Astrocyte (in vitro differentiated cells and primary cell): Measurements from ENCODE around the gene RBP5. TPM values are rescaled to one million over a fixed set of nuclear protein-coding genes. Genes with fewer than 3 reads are reported as not detected.

ENCODE experiments used
- DNase-seq: peaks from one replicate; pipeline ENCODE4 v3.0.0-alpha.2; 2010; ENCODE audit warnings: low read depth
- FAIRE-seq: peaks from 2 replicates; lab custom pipeline; 2011; peaks lifted over from hg19 to GRCh38; lab: Jason Lieb, UNC
- H2AFZ ChIP-seq: 2 replicates; pipeline ENCODE4 v1.6.0; 2012; ENCODE audit warnings: low read depth, low read length, inconsistent platforms
- H3K27ac ChIP-seq: 2 replicates; pipeline ENCODE4 v1.5.1; 2011; ENCODE audit warnings: low read depth, low read length, inconsistent platforms
- H3K27me3 ChIP-seq: 2 replicates; pipeline ENCODE4 v1.6.0; 2011; ENCODE audit warnings: low read length, inconsistent platforms; ENCODE audit not compliant: insufficient read depth
- H3K36me3 ChIP-seq: 2 replicates; pipeline ENCODE4 v1.5.1; 2011; ENCODE audit warnings: low read length, inconsistent platforms; ENCODE audit not compliant: insufficient read depth
- H3K4me1 ChIP-seq: 2 replicates; pipeline ENCODE4 v1.5.1; 2011; ENCODE audit warnings: low read length, inconsistent platforms; ENCODE audit not compliant: insufficient read depth
- H3K4me2 ChIP-seq: 2 replicates; pipeline ENCODE4 v1.6.0; 2012; ENCODE audit warnings: low read length, inconsistent platforms
- H3K4me3 ChIP-seq: 2 replicates; pipeline ENCODE4 v1.5.1; 2011; ENCODE audit warnings: low read depth, mild to moderate bottlenecking, low read length, inconsistent platforms; ENCODE audit not compliant: insufficient read depth
- H3K79me2 ChIP-seq: 2 replicates; pipeline ENCODE4 v1.6.0; 2012; ENCODE audit warnings: mild to moderate bottlenecking, low read length, inconsistent platforms; ENCODE audit not compliant: insufficient read depth
- H3K9ac ChIP-seq: 2 replicates; pipeline ENCODE4 v1.6.0; 2012; ENCODE audit warnings: mild to moderate bottlenecking, low read length, inconsistent platforms
- H3K9me3 ChIP-seq: 2 replicates; pipeline ENCODE4 v1.5.1; 2012; ENCODE audit warnings: low read depth, mild to moderate bottlenecking, low read length, inconsistent platforms; ENCODE audit not compliant: insufficient read depth
- H4K20me1 ChIP-seq: 2 replicates; pipeline ENCODE4 v1.6.0; 2012; ENCODE audit warnings: low read length, inconsistent platforms; ENCODE audit not compliant: insufficient read depth
- H3K27ac Mint-ChIP-seq: one replicate; pipeline ENCODE4 v1.8.0; 2021; ENCODE audit warnings: mild to moderate bottlenecking, mixed read lengths; ENCODE audit not compliant: unreplicated experiment
- H3K27me3 Mint-ChIP-seq: one replicate; pipeline ENCODE4 v1.8.0; 2021; ENCODE audit warnings: low read depth, mixed read lengths; ENCODE audit not compliant: unreplicated experiment
- H3K36me3 Mint-ChIP-seq: one replicate; pipeline ENCODE4 v1.8.0; 2021; ENCODE audit warnings: low read depth, mixed read lengths; ENCODE audit not compliant: unreplicated experiment
- H3K4me1 Mint-ChIP-seq: one replicate; pipeline ENCODE4 v1.8.0; 2021; ENCODE audit warnings: low read depth, mixed read lengths; ENCODE audit not compliant: unreplicated experiment
- H3K4me3 Mint-ChIP-seq: one replicate; pipeline ENCODE4 v1.8.0; 2021; ENCODE audit warnings: mild to moderate bottlenecking, moderate library complexity, mixed read lengths; ENCODE audit not compliant: unreplicated experiment
- H3K9me3 Mint-ChIP-seq: one replicate; pipeline ENCODE4 v1.8.0; 2021; ENCODE audit warnings: mild to moderate bottlenecking, mixed read lengths; ENCODE audit not compliant: unreplicated experiment
- EZH2 ChIP-seq: IDR thresholded peaks from 2 replicates; pipeline ENCODE4 v1.6.1; 2012; ENCODE audit warnings: mild to moderate bottlenecking, low read length, inconsistent platforms; ENCODE audit not compliant: insufficient read depth
- total RNA-seq: library from RNA; stranded (reverse); gene quantifications from 2 replicates; pipeline ENCODE4 v1.2.1, GENCODE V29; 2021
- TF ChIP-seq, protein P1 (sequence below): IDR thresholded peaks from 2 replicates; pipeline ENCODE4 v1.5.1; 2011; ENCODE audit warnings: low read depth, mild to moderate bottlenecking, inconsistent platforms, low read length, moderate library complexity; ENCODE audit not compliant: insufficient read depth

The RBP5 gene
- total RNA-seq, 1 donor from 2014 or later = not detected

DNA sequence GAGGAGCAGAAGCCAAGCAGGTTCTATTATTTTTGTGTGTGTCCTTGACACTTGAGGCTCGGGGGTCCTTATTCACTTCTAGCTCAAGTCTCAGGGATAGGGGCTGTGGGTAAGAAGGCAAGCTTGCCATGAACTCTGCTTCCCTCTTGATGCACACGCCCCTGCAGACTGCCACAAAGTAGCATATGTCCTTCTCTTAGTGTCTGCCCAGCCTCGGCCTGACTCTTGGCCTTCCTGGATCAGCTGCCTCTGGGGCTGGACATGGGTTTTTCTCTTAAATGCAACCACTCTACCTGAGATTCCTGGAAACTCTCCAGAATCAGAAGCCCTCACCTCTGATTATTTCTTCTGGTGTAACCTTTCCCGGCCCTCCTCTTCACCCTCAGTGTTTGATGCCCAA lies 32.6 kb upstream of the RBP5 start:
- Mint-ChIP-seq H3K4me1 (no peaks in the 10 kb centered on the region), H3K27me3 (peaks cover 33% of the 10 kb centered on the region), H3K27ac (no peak overlapping the region), H3K9me3 (peaks cover 9% of the 10 kb centered on the region), H3K4me3 (no peak overlapping the region), H3K36me3 (peaks cover 7% of the 10 kb centered on the region)
- DNase-seq (no peak), FAIRE-seq (no peak)
- no peak overlapping the region for H3K4me3 ChIP-seq
- H2AFZ ChIP-seq = no peak overlapping the region
- H3K9ac ChIP-seq = no peak overlapping the region
- TF ChIP-seq EZH2 = no peak
- TF ChIP-seq, protein P1, sequence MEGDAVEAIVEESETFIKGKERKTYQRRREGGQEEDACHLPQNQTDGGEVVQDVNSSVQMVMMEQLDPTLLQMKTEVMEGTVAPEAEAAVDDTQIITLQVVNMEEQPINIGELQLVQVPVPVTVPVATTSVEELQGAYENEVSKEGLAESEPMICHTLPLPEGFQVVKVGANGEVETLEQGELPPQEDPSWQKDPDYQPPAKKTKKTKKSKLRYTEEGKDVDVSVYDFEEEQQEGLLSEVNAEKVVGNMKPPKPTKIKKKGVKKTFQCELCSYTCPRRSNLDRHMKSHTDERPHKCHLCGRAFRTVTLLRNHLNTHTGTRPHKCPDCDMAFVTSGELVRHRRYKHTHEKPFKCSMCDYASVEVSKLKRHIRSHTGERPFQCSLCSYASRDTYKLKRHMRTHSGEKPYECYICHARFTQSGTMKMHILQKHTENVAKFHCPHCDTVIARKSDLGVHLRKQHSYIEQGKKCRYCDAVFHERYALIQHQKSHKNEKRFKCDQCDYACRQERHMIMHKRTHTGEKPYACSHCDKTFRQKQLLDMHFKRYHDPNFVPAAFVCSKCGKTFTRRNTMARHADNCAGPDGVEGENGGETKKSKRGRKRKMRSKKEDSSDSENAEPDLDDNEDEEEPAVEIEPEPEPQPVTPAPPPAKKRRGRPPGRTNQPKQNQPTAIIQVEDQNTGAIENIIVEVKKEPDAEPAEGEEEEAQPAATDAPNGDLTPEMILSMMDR = no peak
- no peaks in the 10 kb centered on the region for H4K20me1 ChIP-seq
- no peaks in the 10 kb centered on the region for H3K9me3 ChIP-seq
- no peaks in the 10 kb centered on the region for H3K79me2 ChIP-seq
- H3K27me3 ChIP-seq = peaks cover 2% of the 10 kb centered on the region
- no peaks in the 10 kb centered on the region for H3K4me1 ChIP-seq
- no peaks in the 10 kb centered on the region for H3K36me3 ChIP-seq
- no peak overlapping the region for H3K27ac ChIP-seq
- H3K4me2 ChIP-seq = no peak overlapping the region

GRCh38 chr12:7160183-7160582 lies 31.5 kb upstream of the RBP5 start:
- no peak for TF ChIP-seq EZH2
- TF ChIP-seq, protein P1 = no peak
- Histone ChIP-seq H3K27me3 (peaks cover 2% of the 10 kb centered on the region), H3K4me1 (no peaks in the 10 kb centered on the region), H4K20me1 (no peaks in the 10 kb centered on the region), H3K79me2 (no peaks in the 10 kb centered on the region), H3K4me3 (no peak overlapping the region), H3K9me3 (no peaks in the 10 kb centered on the region), H3K4me2 (no peak overlapping the region), H3K9ac (no peak overlapping the region), H3K36me3 (no peaks in the 10 kb centered on the region), H2AFZ (no peak overlapping the region), H3K27ac (no peak overlapping the region)
- Mint-ChIP-seq H3K36me3 (peaks cover 16% of the 10 kb centered on the region), H3K27ac (no peak overlapping the region), H3K4me1 (no peaks in the 10 kb centered on the region), H3K9me3 (peaks cover 9% of the 10 kb centered on the region), H3K27me3 (peaks cover 33% of the 10 kb centered on the region), H3K4me3 (no peak overlapping the region)
- DNase-seq (no peak), FAIRE-seq (no peak)

GRCh38 chr12:7158781-7159609 lies 30.3 kb upstream of the RBP5 start:
- no peak overlapping the region for H3K9ac ChIP-seq
- Mint-ChIP-seq H3K27ac (no peak overlapping the region), H3K4me3 (no peak overlapping the region), H3K9me3 (peaks cover 9% of the 10 kb centered on the region), H3K4me1 (no peaks in the 10 kb centered on the region), H3K27me3 (peaks cover 33% of the 10 kb centered on the region), H3K36me3 (peaks cover 19% of the 10 kb centered on the region)
- H2AFZ ChIP-seq = no peak overlapping the region
- H3K79me2 ChIP-seq = no peaks in the 10 kb centered on the region
- H4K20me1 ChIP-seq = no peaks in the 10 kb centered on the region
- no peaks in the 10 kb centered on the region for H3K9me3 ChIP-seq
- no peak for TF ChIP-seq EZH2
- TF ChIP-seq, protein P1 = no peak
- H3K27me3 ChIP-seq = peaks cover 2% of the 10 kb centered on the region
- H3K36me3 ChIP-seq = no peaks in the 10 kb centered on the region
- no peak overlapping the region for H3K4me3 ChIP-seq
- no peak overlapping the region for H3K4me2 ChIP-seq
- FAIRE-seq (no peak), DNase-seq (no peak)
- no peaks in the 10 kb centered on the region for H3K4me1 ChIP-seq
- H3K27ac ChIP-seq = no peak overlapping the region
